Gastroesophageal sphincter (tissue), 3 donors: ENCODE measurements around the gene HSPA12A.

Experiments
- EP300 ChIP-seq: sonication (generic); formaldehyde crosslinking; IDR thresholded peaks from one replicate; pipeline ENCODE4 v1.6.1; 2017; ENCODE audit warnings: antibody characterized with exemption, mild to moderate bottlenecking
- POLR2A ChIP-seq, 2 donors: fragments of 450-650 bp; IDR thresholded peaks; one replicate each; pipeline ENCODE4 v1.6.1; 2017; ENCODE audit warnings: antibody characterized with exemption in 2 of 2, mild to moderate bottlenecking in 2 of 2, moderate library complexity in 1 of 2
- POLR2AphosphoS5 ChIP-seq: sonication (generic); formaldehyde crosslinking; IDR thresholded peaks from one replicate; pipeline ENCODE4 v1.6.1; 2017; ENCODE audit warnings: antibody characterized with exemption
- TF ChIP-seq, protein P1 (sequence below), 4 experiments: fragments of 200-600 bp in 2 of 4; fragments of 450-650 bp in 2 of 4; sonication (generic) in 1 of 4; IDR thresholded peaks; one replicate each; pipeline ENCODE4 v1.5.1; 2017 to 2019; ENCODE audit warnings: antibody characterized with exemption in 4 of 4, mild to moderate bottlenecking in 2 of 4, moderate library complexity in 2 of 4

DNA sequence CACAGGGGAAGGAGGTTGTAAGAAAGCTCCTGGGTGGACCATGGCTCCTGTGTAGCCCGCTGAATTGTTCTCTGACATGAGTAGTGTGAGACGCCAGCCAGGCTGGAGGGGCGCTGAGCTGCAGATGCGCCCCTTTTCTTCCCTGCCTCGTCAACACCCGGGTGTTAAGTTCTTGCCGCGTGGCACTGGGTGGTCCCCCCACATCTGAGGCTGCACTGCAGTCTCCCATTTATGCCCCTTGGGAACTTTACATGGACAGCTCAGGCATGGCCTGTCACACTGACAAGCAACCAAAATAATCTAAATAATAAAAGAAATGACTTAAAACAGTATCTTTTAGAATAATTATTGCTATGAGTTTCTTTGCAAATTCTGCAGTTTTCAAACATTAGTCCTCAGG lies 34.6 kb upstream of the HSPA12A start:
- TF ChIP-seq, protein P1, sequence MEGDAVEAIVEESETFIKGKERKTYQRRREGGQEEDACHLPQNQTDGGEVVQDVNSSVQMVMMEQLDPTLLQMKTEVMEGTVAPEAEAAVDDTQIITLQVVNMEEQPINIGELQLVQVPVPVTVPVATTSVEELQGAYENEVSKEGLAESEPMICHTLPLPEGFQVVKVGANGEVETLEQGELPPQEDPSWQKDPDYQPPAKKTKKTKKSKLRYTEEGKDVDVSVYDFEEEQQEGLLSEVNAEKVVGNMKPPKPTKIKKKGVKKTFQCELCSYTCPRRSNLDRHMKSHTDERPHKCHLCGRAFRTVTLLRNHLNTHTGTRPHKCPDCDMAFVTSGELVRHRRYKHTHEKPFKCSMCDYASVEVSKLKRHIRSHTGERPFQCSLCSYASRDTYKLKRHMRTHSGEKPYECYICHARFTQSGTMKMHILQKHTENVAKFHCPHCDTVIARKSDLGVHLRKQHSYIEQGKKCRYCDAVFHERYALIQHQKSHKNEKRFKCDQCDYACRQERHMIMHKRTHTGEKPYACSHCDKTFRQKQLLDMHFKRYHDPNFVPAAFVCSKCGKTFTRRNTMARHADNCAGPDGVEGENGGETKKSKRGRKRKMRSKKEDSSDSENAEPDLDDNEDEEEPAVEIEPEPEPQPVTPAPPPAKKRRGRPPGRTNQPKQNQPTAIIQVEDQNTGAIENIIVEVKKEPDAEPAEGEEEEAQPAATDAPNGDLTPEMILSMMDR (IDR thresholded peaks at IDR 0.05) = no peak
- no peak for TF ChIP-seq POLR2AphosphoS5
- TF ChIP-seq POLR2A (IDR thresholded peaks at IDR 0.05) = no peak
- no peak for TF ChIP-seq EP300
